ENCODE measurements around the gene GABRR1.

DNA sequence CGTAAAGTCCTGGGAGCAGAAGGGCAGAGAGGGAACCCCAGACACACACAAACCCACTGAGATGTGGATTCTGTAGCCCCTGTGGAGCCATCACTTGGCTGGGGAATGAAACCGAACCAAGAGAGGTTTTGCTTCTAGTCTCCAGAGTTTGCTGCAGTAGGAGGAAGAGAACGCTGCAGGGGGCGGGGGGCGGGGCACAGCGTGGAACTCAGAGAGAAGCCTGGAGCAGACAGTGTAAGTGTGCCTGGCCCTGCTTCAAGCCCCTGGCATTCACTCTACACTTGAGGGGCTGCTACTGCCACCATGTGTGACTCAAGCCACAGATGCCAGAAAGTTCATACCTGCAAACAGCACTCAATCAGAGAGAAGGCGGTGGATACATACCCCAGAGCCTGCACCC is 18.9 kb downstream of the GABRR1 start:
- TF ChIP-seq, protein P1, sequence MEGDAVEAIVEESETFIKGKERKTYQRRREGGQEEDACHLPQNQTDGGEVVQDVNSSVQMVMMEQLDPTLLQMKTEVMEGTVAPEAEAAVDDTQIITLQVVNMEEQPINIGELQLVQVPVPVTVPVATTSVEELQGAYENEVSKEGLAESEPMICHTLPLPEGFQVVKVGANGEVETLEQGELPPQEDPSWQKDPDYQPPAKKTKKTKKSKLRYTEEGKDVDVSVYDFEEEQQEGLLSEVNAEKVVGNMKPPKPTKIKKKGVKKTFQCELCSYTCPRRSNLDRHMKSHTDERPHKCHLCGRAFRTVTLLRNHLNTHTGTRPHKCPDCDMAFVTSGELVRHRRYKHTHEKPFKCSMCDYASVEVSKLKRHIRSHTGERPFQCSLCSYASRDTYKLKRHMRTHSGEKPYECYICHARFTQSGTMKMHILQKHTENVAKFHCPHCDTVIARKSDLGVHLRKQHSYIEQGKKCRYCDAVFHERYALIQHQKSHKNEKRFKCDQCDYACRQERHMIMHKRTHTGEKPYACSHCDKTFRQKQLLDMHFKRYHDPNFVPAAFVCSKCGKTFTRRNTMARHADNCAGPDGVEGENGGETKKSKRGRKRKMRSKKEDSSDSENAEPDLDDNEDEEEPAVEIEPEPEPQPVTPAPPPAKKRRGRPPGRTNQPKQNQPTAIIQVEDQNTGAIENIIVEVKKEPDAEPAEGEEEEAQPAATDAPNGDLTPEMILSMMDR (IDR thresholded peaks at IDR 0.05), result no peak
- TF ChIP-seq POLR2A (IDR thresholded peaks at IDR 0.05) (no peak), EP300 (IDR thresholded peaks at IDR 0.05) (no peak), POLR2AphosphoS5 (IDR thresholded peaks at IDR 0.05) (no peak)

All from stomach (tissue), 4 donors.